Measurements from ENCODE around the gene PTGIR. TPM values are rescaled to one million over a fixed set of nuclear protein-coding genes. Genes with fewer than 3 reads are reported as not detected.
"Not testable (repeated sequence)": the region's sequence is repeated elsewhere in the genome, so short reads cannot be mapped to it uniquely, and the experiment has no call there.

Gene PTGIR
- polyA plus RNA-seq, 3 donors, result 2.0 to 7.1 (median 3.5) TPM

DNA sequence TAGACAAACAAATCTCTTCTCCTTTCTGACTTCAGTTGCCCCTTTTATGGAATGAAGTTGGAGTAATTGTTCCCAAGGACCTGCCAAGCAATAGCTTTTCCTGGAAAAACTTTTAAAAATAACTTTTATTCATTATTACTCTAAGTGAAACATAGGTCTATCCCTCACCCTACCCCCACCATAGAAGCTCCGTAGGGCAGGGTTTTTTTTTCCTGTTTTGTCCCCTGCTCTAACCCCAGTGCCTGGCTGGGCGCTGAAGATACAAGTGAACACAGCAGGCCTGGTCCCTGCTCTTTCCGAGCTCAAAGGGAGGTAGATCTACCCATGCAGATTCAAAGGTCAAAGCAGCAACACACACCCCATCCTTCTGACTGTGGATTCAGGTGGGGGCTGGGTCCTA, 19.8 kb upstream of the PTGIR start:
- WGBS, 3 donors, result 44 to 58% (median 54%) methylated on average over 3 of the region's 3 CpGs
- H3K27ac ChIP-seq (ENCODE audit: low read depth, low read length), result no peak overlapping the region

DNA sequence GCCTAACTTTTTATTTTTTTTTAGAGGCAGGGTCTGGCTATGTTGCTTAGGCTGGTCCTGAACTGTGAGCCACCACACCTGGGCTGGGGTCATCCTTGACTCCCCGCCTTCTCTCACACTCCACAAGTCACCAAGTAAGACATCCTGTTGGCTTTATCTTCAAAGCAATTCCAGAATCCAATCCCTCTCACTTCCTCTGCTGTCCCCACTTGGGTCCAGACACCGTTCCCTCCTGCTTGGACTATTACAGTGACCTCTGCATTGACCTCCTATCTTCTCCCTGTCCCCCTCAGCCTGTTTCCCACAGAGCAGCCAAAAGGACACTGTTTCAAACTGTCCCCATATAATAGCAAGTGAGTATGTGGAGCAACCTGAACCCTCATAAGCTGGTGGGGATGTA, 15.8 kb upstream of the PTGIR start:
- H3K27ac ChIP-seq (ENCODE audit: low read depth, low read length), result no peak overlapping the region
- WGBS, 3 donors, result 80 to 84% (median 83%) methylated on average over 2 of the region's 2 CpGs

GRCh38 chr19:46639358-46640182, 14.7 kb upstream of the PTGIR start:
- 7 to 8% (median 7%) methylated on average over 37 to 49 of the region's 49 CpGs for WGBS, 3 donors
- H3K27ac ChIP-seq (ENCODE audit: low read depth, low read length), result no peak overlapping the region

DNA sequence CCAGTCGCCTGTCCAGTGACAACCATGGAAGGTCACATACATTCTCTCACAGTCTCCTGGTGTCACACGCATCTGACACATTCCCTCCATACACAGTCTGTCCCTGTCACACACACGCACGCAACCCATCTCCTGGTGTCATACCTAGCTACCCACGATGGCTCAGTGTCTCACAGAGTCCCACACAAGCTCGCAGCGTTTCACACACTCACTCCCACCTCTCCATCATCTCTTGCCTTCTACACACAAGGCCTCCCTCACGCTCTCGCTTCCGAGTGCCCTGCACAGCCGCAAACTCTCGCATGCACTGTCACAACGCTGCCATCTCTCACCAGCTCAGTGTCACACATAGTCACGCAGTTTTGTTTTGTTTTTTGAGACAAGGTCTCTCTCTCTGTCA, 12.3 kb upstream of the PTGIR start:
- 71 to 88% (median 88%) methylated on average over 14 of the region's 14 CpGs for WGBS, 3 donors
- H3K27ac ChIP-seq (ENCODE audit: low read depth, low read length), result no peak overlapping the region

GRCh38 chr19:46635920-46636761, 11.3 kb upstream of the PTGIR start, which contains the start of gene GNG8:
Gene GNG8 (minus strand): TSS chr19:46636202. CDS start chr19:46634682, 1,520 bp downstream.
- H3K27ac ChIP-seq (ENCODE audit: low read depth, low read length), result no peak within 1 kb of the TSS
- 33 to 45% (median 44%) methylated on average over 22 to 34 of the region's 34 CpGs for WGBS, 3 donors

GRCh38 chr19:46634656-46635218, 9.8 kb upstream of the PTGIR start:
- WGBS, 3 donors, result 6 to 13% (median 8%) methylated on average over 19 to 23 of the region's 23 CpGs
- no peak overlapping the region for H3K27ac ChIP-seq (ENCODE audit: low read depth, low read length)

GRCh38 chr19:46634045-46634655, 9.3 kb upstream of the PTGIR start:
- no peak overlapping the region for H3K27ac ChIP-seq (ENCODE audit: low read depth, low read length)

GRCh38 chr19:46633130-46633529, 8.2 kb upstream of the PTGIR start:
- no peak overlapping the region for H3K27ac ChIP-seq (ENCODE audit: low read depth, low read length)
- WGBS, 3 donors, result 75 to 93% (median 92%) methylated on average over 3 of the region's 3 CpGs

More at GRCh38 chr19:46634045-46634655, 9.3 kb upstream of the PTGIR start:
- 3 to 14% (median 5%) methylated on average over 33 to 38 of the region's 38 CpGs for WGBS, 3 donors

GRCh38 chr19:46631481-46631880, 6.6 kb upstream of the PTGIR start:
- no peak overlapping the region for H3K27ac ChIP-seq (ENCODE audit: low read depth, low read length)
- 37 to 68% (median 38%) methylated on average over 6 of the region's 6 CpGs for WGBS, 3 donors

DNA sequence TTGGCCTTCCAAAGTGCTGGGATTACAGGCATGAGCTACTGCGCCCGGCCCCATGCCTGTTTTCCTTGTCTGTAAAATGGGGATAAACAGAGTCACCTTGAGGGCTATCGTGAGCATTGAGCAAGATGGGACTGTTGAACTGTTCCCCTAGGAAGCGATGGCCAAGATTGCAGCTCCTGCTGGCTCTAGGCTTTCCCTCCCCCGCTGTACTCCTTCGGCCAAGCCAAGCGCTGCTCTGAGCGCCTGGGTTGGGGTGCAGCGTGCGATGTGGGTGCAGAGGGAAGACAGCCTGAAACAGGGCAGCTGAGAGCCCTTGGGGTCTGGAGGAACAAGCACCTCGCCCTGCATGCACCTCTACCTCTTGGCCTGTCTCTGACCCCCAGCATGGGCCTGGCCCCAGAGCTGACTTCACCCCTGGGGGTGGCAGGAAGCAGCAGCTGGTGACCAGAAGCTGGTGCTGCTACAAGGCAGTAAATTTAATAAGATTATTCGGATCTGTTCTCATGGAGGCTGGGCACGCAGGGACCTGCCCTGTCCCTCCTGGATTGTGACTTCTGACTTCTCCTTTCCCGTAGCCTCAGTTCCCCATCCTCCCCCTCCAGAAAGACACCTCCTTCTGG, 5.8 kb upstream of the PTGIR start:
- 72 to 90% (median 77%) methylated on average over 14 of the region's 14 CpGs for WGBS, 3 donors
- no peak overlapping the region for H3K27ac ChIP-seq (ENCODE audit: low read depth, low read length)

GRCh38 chr19:46629546-46630025, 4.7 kb upstream of the PTGIR start:
- WGBS, 3 donors, result 70 to 77% (median 73%) methylated on average over 15 of the region's 15 CpGs
- H3K27ac ChIP-seq (ENCODE audit: low read depth, low read length), result no peak overlapping the region

GRCh38 chr19:46628970-46629369, 4.1 kb upstream of the PTGIR start:
- H3K27ac ChIP-seq (ENCODE audit: low read depth, low read length), result not testable (repeated sequence)
- 87 to 96% (median 93%) methylated on average over 7 of the region's 7 CpGs for WGBS, 3 donors

GRCh38 chr19:46626446-46626845, 1.6 kb upstream of the PTGIR start:
- WGBS, 3 donors, result 27 to 68% (median 28%) methylated on average over 14 of the region's 14 CpGs
- H3K27ac ChIP-seq (ENCODE audit: low read depth, low read length), result no peak overlapping the region

GRCh38 chr19:46625731-46626130, 842 bp upstream of the PTGIR start:
- WGBS, 3 donors, result 54 to 67% (median 55%) methylated on average over 12 of the region's 12 CpGs
- H3K27ac ChIP-seq (ENCODE audit: low read depth, low read length), result no peak overlapping the region

GRCh38 chr19:46623915-46624502, 880 bp downstream of the PTGIR start:
- H3K27ac ChIP-seq (ENCODE audit: low read depth, low read length), result no peak overlapping the region
- 89 to 90% (median 89%) methylated on average over 32 to 35 of the region's 35 CpGs for WGBS, 3 donors

- no peak overlapping the region for H3K27ac ChIP-seq (ENCODE audit: low read depth, low read length)
- WGBS, 3 donors, result 60 to 64% (median 64%) methylated on average over 7 of the region's 7 CpGs
These were observed 2.8 kb downstream of the PTGIR start for GRCh38 chr19:46622118-46622446.

DNA sequence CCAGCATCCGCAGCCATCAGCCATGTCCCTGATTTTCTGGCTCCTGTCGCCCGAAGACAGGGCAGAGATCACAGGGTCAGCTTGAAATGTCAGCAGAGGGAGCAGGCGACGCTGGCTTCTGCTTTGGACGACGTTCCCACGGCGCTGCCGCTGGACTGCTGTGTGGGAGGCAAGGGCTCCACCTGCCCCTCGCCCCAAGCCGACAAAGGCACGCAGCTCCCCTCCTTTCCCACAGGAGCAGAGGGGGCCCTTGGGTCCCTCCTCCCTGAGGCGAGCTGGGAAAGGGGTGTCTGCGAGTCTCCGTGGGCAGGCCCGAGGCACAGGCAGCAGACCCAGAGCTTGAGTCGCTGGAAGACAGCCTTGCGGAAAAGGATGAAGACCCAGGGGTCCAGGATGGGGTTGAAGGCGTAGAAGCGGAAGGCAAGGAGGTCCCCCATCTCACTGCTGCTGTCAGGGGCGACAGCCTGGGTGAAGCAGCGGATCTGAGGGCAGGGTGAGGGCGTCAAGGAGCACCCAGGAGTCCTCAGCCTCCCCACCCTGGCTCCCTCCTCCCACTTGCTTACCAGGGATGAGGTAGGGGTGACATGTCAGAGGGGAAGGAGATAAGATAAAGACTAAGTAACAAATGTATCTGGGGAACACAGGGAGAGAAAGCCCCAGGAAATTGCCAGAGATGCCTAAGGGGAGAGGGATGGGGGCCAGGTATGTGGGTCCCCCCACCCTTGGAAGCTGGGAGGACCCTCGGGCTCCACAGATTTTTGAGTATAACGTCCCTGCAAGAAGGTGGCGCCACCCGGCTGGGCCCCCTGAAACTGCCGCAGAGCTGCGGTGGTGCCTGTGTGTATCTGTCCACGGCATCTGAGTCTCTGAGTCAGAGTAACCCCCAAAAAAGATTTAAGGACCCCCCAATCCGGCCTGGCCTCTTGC, 3.4 kb downstream of the PTGIR start:
- 55 to 77% (median 73%) methylated on average over 31 to 32 of the region's 32 CpGs for WGBS, 3 donors
- no peak overlapping the region for H3K27ac ChIP-seq (ENCODE audit: low read depth, low read length)
